Neural progenitor cell (in vitro differentiated cells): ENCODE data around the gene MEIS2.

Source experiments
- CTCF ChIP-seq: fragments of 200-600 bp; sonication (generic); IDR thresholded peaks from 2 replicates; pipeline ENCODE4 v1.5.1; 2017; ENCODE audit warnings: antibody characterized with exemption, mild to moderate bottlenecking
- EZH2 ChIP-seq: fragments of 200-600 bp; sonication (generic); IDR thresholded peaks from 2 replicates; pipeline ENCODE4 v1.6.1; 2017; ENCODE audit warnings: antibody characterized with exemption, mild to moderate bottlenecking, moderate library complexity
- EZH2phosphoT487 ChIP-seq: fragments of 200-600 bp; sonication (generic); IDR thresholded peaks from 2 replicates; pipeline ENCODE4 v1.6.1; 2017; ENCODE audit warnings: antibody characterized with exemption

GRCh38 chr15:37133602-37134001, 33.3 kb upstream of the MEIS2 start:
- TF ChIP-seq CTCF (peak; percentile 22), EZH2phosphoT487 (no peak), EZH2 (no peak)
